HuH-7.5 (cell line): ENCODE data around the gene FOXI2.
A peak's percentile ranks its signal among the peaks of the same experiment; 100 is the strongest.

ENCODE experiments used
- DNase-seq: peaks from one replicate; pipeline ENCODE4 v3.0.0; 2011; ENCODE audit warnings: low spot score

FOXI2 gene

GRCh38 chr10:127736915-127737562, at the start of gene FOXI2:
Gene FOXI2, plus strand, starts transcription at chr10:127737185. Its CDS starts 89 bp downstream, at chr10:127737274.
- DNase-seq = no peak

- DNase-seq = no peak
Measured at GRCh38 chr10:127687548-127687947, 49.4 kb upstream of the FOXI2 start.

- no peak for DNase-seq
Measured at GRCh38 chr10:127690176-127690835, 46.7 kb upstream of the FOXI2 start.

GRCh38 chr10:127694580-127695193, 42.3 kb upstream of the FOXI2 start:
- DNase-seq = peak; percentile 32

- no peak for DNase-seq
Measured at GRCh38 chr10:127695431-127695830, 41.6 kb upstream of the FOXI2 start.

- no peak for DNase-seq
Measured at GRCh38 chr10:127698886-127699285, 38.1 kb upstream of the FOXI2 start.

GRCh38 chr10:127699311-127699710, 37.7 kb upstream of the FOXI2 start:
- no peak for DNase-seq

- DNase-seq = no peak
Measured at GRCh38 chr10:127702271-127702670, 34.7 kb upstream of the FOXI2 start.

- DNase-seq = no peak
Measured at GRCh38 chr10:127715249-127715648, 21.7 kb upstream of the FOXI2 start.

GRCh38 chr10:127715782-127716378, 21.1 kb upstream of the FOXI2 start:
- no peak for DNase-seq

GRCh38 chr10:127720142-127720541, 16.8 kb upstream of the FOXI2 start:
- no peak for DNase-seq

GRCh38 chr10:127720903-127721302, 16.1 kb upstream of the FOXI2 start:
- no peak for DNase-seq

GRCh38 chr10:127734753-127735152, 2.2 kb upstream of the FOXI2 start:
- no peak for DNase-seq

GRCh38 chr10:127735156-127735555, 1.8 kb upstream of the FOXI2 start:
- no peak for DNase-seq

- DNase-seq = no peak
Measured at GRCh38 chr10:127735723-127736221, 1.2 kb upstream of the FOXI2 start.

- no peak for DNase-seq
Measured at GRCh38 chr10:127736222-127736914, 617 bp upstream of the FOXI2 start.

GRCh38 chr10:127737563-127738511, 852 bp downstream of the FOXI2 start:
- no peak for DNase-seq

- DNase-seq = no peak
Measured at GRCh38 chr10:127738512-127739424, 1.8 kb downstream of the FOXI2 start.

- no peak for DNase-seq
Measured at GRCh38 chr10:127739908-127740307, 2.9 kb downstream of the FOXI2 start.

- DNase-seq = no peak
Measured at GRCh38 chr10:127740596-127740995, 3.6 kb downstream of the FOXI2 start.
